ENCODE measurements around the gene CES2. TPM values are rescaled to one million over a fixed set of nuclear protein-coding genes. Genes with fewer than 3 reads are reported as not detected.

The CES2 gene
- total RNA-seq, 1 donor from 2014 or later: 35.1 TPM

GRCh38 chr16:66899310-66899944 lies 35.9 kb upstream of the CES2 start:
- Histone ChIP-seq H3K27me3 (ENCODE audit: low read depth) (no peaks in the 10 kb centered on the region), H3K4me3 (no peak overlapping the region), H3K36me3 (no peaks in the 10 kb centered on the region), H3K9me3 (no peaks in the 10 kb centered on the region), H3K27ac (peak overlapping the region; percentile 74), H3K4me1 (peaks cover 44% of the 10 kb centered on the region)
- DNase-seq (peak; percentile 34), ATAC-seq (peak in 1 of 2 donors; percentile 13)
- intact Hi-C loops (cut with DNase I): no loop called here
- TF ChIP-seq, protein P1, sequence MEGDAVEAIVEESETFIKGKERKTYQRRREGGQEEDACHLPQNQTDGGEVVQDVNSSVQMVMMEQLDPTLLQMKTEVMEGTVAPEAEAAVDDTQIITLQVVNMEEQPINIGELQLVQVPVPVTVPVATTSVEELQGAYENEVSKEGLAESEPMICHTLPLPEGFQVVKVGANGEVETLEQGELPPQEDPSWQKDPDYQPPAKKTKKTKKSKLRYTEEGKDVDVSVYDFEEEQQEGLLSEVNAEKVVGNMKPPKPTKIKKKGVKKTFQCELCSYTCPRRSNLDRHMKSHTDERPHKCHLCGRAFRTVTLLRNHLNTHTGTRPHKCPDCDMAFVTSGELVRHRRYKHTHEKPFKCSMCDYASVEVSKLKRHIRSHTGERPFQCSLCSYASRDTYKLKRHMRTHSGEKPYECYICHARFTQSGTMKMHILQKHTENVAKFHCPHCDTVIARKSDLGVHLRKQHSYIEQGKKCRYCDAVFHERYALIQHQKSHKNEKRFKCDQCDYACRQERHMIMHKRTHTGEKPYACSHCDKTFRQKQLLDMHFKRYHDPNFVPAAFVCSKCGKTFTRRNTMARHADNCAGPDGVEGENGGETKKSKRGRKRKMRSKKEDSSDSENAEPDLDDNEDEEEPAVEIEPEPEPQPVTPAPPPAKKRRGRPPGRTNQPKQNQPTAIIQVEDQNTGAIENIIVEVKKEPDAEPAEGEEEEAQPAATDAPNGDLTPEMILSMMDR (IDR thresholded peaks at IDR 0.05): no peak

- intact Hi-C loops (cut with DNase I): no loop called here
- TF ChIP-seq, protein P1 (IDR thresholded peaks at IDR 0.05): no peak
- DNase-seq: peak; percentile 76
Observed at GRCh38 chr16:66899945-66900710, 35.2 kb upstream of the CES2 start.

GRCh38 chr16:66900721-66901441 lies 34.4 kb upstream of the CES2 start:
- H3K9me3 ChIP-seq: no peaks in the 10 kb centered on the region
- TF ChIP-seq, protein P1 (IDR thresholded peaks at IDR 0.05): no peak
- no peaks in the 10 kb centered on the region for H3K27me3 ChIP-seq (ENCODE audit: low read depth)
- H3K27ac ChIP-seq: peak overlapping the region; percentile 74
- no peak overlapping the region for H3K4me3 ChIP-seq
- ATAC-seq (peak; percentile 32 to 35), DNase-seq (no peak)
- H3K4me1 ChIP-seq: peaks cover 58% of the 10 kb centered on the region
- intact Hi-C loops (cut with DNase I): no loop called here
- no peaks in the 10 kb centered on the region for H3K36me3 ChIP-seq

More at GRCh38 chr16:66899945-66900710, 35.2 kb upstream of the CES2 start:
- ATAC-seq: peak; percentile 59 to 66
- Histone ChIP-seq H3K36me3 (no peaks in the 10 kb centered on the region), H3K4me3 (no peak overlapping the region), H3K27me3 (ENCODE audit: low read depth) (no peaks in the 10 kb centered on the region), H3K9me3 (no peaks in the 10 kb centered on the region), H3K27ac (peak overlapping the region; percentile 74), H3K4me1 (peaks cover 51% of the 10 kb centered on the region)

DNA sequence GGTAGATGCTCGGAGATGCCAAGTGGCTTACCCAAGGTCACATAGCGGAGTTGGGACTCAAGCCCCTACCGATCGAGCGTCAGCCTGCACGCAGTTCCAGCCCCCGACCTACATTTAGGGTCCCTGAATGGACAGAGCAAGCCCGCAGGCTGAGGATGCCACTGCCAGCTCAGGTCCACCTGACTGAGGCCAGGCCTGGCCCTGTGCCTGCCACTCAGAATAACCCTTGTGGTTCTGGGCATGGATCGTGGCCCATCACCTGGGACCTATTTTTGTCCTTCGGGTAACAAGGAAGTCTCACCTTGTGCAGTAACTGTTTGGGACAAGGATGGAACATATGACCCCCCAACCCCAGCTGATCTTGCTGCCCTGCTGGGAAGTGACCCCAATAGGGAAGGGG lies 33.7 kb upstream of the CES2 start:
- Histone ChIP-seq H3K4me1 (peaks cover 61% of the 10 kb centered on the region), H3K36me3 (no peaks in the 10 kb centered on the region), H3K4me3 (no peak overlapping the region), H3K27ac (peak overlapping the region; percentile 74), H3K27me3 (ENCODE audit: low read depth) (no peaks in the 10 kb centered on the region), H3K9me3 (no peaks in the 10 kb centered on the region)
- TF ChIP-seq, protein P1 (IDR thresholded peaks at IDR 0.05): no peak
- DNase-seq (peak; percentile 42), ATAC-seq (no peak)
- intact Hi-C loops (cut with DNase I): no loop called here

DNA sequence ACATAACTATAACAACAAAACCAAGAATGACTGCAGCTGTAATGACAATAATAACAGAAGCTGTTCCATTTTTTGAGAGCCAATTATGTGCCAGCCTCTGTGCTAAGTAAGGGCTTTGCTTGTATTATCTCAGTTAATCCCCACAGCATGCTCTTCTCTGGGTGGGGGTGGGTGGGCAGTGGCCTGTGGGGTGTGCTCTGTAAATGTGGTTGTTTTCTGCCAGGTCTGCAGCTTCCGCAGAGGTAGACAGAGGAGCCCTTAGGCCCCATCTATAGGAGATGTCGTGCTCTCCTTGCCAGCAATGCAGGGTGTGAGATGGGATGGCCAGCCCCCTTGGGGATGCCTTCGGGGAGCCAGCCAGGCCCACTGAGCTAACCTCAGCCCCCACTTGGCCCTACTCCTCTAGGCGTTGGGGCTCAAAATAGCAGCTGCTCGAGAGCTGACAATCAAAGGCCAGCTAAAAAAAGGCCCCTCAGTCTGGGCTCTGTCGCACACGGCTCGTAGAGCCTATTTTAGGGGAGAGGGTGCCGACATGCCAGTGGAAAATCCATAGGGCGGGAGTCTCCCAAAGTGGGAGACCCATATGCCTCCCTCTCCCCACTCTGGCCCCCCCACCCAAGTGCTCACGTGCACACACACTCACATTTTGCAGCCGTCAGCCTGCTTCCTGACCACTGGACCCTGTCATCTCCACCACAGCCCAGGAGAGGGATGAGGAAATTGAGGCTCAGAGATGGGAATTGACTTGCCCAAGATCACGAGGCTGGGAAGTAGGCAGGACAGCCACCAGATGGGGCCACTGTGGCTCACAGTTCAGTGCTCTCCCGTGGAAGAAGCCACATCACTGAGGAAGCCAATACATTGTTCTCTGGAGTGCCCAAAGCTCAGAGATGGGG lies 32.4 kb upstream of the CES2 start:
- DNase-seq: no peak
- TF ChIP-seq, protein P1 (IDR thresholded peaks at IDR 0.05): no peak
- Histone ChIP-seq H3K4me3 (no peak overlapping the region), H3K4me1 (peaks cover 58% of the 10 kb centered on the region), H3K27me3 (ENCODE audit: low read depth) (no peaks in the 10 kb centered on the region), H3K9me3 (no peaks in the 10 kb centered on the region), H3K27ac (no peak overlapping the region), H3K36me3 (no peaks in the 10 kb centered on the region)
- intact Hi-C loops (cut with DNase I): no loop called here
- ATAC-seq: no peak
